HG03103 (cell line): ENCODE data around the gene RPL29.

ENCODE experiments used
- ATAC-seq: cut with Tn5 transposase; IDR thresholded peaks from one replicate; pipeline ENCODE4 v1.9.1; 2021; ENCODE audit warnings: low read depth; ENCODE audit not compliant: unreplicated experiment

The RPL29 gene

DNA sequence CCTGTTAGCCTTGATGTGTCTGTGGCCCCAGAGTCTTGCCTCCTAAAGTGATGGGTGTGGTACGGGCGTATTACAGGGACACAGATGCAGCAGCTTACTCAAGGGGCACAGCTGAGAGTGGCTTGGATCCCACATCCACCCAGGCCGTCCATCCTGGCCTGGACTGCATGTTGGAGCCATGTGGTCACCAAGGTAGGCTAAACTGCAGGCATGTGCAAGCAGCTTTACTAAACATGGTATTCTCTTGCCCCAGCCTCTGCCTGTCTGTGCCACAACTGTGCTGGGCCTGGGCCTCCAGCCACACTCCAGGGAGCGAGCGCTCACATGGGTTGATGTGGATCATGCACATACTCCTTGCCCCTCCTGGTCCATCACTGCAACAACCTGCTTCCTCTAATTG is 46.6 kb downstream of the RPL29 start:
- no peak for ATAC-seq

DNA sequence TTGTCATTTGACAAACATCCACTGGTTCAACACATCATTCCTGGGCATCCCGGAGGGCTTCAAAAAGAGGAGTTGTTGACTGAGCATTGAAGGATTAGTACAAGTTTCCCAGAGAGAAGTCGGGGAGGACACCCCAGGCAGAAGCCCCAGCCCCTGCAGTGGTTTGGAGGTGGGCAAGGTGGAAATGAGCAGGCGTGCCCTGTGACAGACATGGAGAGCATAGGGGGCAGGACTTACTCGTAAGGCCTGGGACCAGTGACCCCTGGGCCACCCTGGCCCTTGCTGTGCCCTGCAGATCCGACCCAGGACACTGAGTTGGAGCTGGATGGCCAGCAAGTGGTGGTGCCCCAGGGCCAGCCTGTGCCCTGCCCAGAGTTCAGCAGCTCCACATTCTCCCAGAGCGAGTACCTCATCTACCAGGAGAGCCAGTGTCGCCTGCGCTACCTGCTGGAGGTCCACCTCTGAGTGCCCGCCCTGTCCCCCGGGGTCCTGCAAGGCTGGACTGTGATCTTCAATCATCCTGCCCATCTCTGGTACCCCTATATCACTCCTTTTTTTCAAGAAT is 47.6 kb downstream of the RPL29 start:
- ATAC-seq, result no peak

DNA sequence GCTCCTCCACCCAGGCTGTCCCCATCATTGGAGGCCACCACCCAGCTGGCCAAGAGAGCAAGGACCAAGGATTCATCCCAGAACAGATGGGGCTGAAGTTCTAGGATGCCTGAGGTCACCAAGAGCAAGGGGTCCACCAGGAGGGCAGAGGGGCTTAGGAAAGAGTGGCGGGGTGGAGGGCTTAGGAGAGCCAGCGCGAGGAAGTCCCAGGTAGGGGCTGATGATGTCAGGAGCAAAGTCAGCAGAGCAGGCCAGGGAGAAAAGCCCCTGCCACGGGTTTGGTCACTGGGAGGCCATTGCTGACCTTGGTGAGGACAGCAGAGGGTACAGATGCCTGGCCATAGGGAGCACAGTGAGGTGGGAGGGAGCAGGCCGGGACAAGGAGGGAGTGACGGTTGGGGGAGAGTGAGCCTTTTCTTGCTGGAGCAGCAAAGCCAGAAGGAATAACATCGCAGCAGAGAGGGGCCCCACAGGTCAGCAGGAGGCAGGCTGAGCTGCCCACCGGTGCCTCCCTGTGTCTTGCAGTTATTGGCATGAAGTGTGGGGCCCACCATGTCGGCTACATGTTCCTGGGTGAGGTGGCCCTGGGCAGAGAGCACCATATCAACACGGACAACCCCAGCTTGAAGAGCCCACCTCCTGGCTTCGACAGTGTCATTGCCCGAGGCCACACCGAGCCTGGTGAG is 48.3 kb downstream of the RPL29 start:
- no peak for ATAC-seq

DNA sequence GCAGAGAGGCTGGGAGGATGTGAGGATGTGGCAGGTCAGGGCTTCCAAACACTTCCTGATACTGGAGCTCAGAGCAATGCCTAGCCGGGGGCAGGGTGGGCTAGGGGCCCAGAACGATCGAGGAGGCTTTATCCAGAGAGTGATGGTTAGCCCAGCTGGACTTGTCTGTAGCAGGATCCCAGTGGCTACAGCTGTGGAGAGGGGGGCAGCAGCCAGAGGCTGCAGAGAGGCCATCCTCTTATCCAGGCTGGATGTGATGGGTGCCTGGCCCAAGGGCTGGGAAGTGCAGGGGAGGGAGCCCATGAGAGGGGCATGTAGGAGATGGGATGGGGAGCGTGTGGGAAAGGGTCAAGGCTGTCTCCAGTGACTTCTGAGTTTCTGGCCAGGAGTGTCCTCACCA is 48.9 kb downstream of the RPL29 start:
- ATAC-seq, result no peak

DNA sequence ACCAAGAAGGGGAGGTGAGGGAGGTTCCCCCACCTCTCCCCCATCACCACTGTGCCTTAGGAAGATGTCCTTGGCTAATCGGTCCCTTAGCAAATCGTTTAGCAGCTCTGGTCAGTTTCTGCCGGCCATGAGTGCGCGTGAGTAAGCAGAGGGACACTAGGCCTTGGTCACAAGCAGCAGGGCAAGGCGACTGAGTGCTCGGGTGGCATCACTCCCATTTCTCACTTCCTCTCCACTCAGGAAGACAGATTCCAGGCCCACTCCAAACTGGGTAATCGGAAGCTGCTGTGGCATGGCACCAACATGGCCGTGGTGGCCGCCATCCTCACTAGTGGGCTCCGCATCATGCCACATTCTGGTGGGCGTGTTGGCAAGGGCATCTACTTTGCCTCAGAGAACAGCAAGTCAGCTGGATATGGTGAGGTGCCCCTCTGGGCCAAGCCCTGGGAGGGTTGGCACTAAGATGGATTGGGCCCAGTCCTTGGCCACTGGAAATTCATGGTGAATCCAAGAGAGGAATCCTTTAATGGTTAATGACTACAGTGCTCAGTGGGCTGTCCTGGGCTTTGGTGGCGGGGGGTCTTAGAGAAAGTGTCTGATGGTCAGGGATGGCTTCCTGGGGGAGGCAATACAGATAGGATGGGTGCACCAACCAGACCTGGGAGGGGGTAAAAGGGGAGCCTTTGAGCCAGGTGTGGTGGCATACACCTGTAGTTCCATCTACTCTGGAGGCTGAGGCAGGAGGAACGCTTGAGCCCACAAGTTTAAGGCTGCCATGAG is 49.6 kb downstream of the RPL29 start:
- ATAC-seq, result no peak

DNA sequence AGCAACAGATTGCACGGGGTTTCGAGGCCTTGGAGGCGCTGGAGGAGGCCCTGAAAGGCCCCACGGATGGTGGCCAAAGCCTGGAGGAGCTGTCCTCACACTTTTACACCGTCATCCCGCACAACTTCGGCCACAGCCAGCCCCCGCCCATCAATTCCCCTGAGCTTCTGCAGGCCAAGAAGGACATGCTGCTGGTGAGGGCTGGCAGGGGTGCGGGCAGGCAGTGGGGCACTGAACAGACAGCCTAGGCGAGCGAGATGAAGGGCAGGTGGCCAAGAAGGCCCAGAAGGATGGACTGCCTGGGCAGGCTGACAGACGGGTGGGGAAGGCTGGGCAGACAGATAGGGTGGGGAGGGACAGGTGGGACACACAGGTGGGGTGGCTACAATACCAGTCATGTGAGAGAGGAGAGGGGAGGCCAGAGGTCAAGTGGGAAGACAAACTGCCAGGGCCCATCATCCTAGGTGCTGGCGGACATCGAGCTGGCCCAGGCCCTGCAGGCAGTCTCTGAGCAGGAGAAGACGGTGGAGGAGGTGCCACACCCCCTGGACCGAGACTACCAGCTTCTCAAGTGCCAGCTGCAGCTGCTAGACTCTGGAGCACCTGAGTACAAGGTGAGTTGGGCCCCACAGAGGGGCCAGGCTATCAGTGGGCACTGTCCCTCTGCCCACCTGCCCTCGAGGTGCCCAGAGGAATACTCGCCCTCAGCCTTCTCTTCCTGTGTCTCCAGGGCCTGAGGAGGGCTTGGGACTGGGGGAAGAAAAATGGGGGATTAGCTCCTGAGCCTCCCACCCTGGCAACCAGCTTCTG is 50.5 kb downstream of the RPL29 start:
- no peak for ATAC-seq

DNA sequence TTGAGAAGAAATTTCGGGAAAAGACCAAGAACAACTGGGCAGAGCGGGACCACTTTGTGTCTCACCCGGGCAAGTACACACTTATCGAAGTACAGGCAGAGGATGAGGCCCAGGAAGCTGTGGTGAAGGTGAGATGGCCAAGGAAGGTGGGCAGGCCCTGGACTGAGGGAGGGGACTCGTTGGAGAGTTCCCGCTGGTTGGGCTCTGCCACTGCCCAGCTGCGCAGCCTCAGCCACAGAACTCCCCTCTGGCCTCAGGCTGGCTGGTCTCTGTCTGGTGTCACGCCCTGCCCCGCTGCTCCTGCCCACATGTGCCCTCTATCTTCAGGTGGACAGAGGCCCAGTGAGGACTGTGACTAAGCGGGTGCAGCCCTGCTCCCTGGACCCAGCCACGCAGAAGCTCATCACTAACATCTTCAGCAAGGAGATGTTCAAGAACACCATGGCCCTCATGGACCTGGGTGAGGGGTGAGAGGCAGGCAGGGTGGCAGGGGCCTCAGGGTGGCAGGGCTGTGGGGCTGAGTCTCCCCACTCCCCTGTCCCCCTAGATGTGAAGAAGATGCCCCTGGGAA is 51.2 kb downstream of the RPL29 start:
- ATAC-seq, result no peak
